BE2C (cell line): ENCODE data around the gene PCNX1.

Experiments
- DNase-seq: peaks from one replicate; pipeline ENCODE4 v3.0.0-alpha.2; 2020
- H3K27me3 ChIP-seq: fragments of 250-450 bp; sonication (Bioruptor Pico); 2 replicates; pipeline ENCODE4 v1.5.1; 2020; ENCODE audit warnings: mild to moderate bottlenecking
- H3K36me3 ChIP-seq: fragments of 250-450 bp; sonication (Bioruptor Pico); 2 replicates; pipeline ENCODE4 v1.5.1; 2020; ENCODE audit warnings: mild to moderate bottlenecking
- H3K4me1 ChIP-seq: fragments of 250-450 bp; sonication (Bioruptor Pico); 2 replicates; pipeline ENCODE4 v1.5.1; 2020
- H3K4me3 ChIP-seq: 2 replicates; pipeline ENCODE4 v1.5.1; 2011; ENCODE audit warnings: low read depth, low read length
- H3K9me3 ChIP-seq: fragments of 250-450 bp; sonication (Bioruptor Pico); 2 replicates; pipeline ENCODE4 v1.5.1; 2020
- CTCF ChIP-seq: IDR thresholded peaks from 2 replicates; pipeline ENCODE4 v1.5.1; 2012; ENCODE audit warnings: mild to moderate bottlenecking, low read depth, low read length

Gene PCNX1

GRCh38 chr14:71163050-71163841, 256.0 kb downstream of the PCNX1 start:
- no peak for DNase-seq
- H3K9me3 ChIP-seq: no peaks in the 10 kb centered on the region

GRCh38 chr14:71163842-71164629, 256.8 kb downstream of the PCNX1 start:
- H3K9me3 ChIP-seq: no peaks in the 10 kb centered on the region
- DNase-seq: no peak
- no peak overlapping the region for H3K4me3 ChIP-seq
- H3K36me3 ChIP-seq: no peaks in the 10 kb centered on the region
- no peaks in the 10 kb centered on the region for H3K27me3 ChIP-seq
- no peak for TF ChIP-seq CTCF
- H3K4me1 ChIP-seq: peaks cover 19% of the 10 kb centered on the region

More at GRCh38 chr14:71163050-71163841, 256.0 kb downstream of the PCNX1 start:
- Histone ChIP-seq H3K27me3 (no peaks in the 10 kb centered on the region), H3K4me1 (peaks cover 19% of the 10 kb centered on the region), H3K4me3 (no peak overlapping the region), H3K36me3 (no peaks in the 10 kb centered on the region)
- TF ChIP-seq CTCF: no peak
